PC-3 (cell line): ENCODE results near the gene AKAP17A. TPM values are rescaled to one million over a fixed set of nuclear protein-coding genes. Genes with fewer than 3 reads are reported as not detected.

ENCODE experiments used
- ATAC-seq: fragments of 200-7000 bp; cut with Tn5 transposase; 2 replicates; pipeline ENCODE4 v1.9.1; 2020; ENCODE audit warnings: mild to moderate bottlenecking, moderate library complexity
- Bru-seq: library from RNA; stranded (reverse); fragments of 400-500 nt; gene quantifications from one replicate; lab custom pipeline; 2021; lab: Mats Ljungman, UMichigan
- BruChase-seq, 2 experiments: library from RNA; stranded (reverse); fragments of 400-500 nt; gene quantifications; one replicate each; lab custom pipeline; 2021; lab: Mats Ljungman, UMichigan
- BruUV-seq: library from RNA; stranded (reverse); fragments of 400-500 nt; replicated peaks from 2 replicates; lab custom pipeline; 2021; lab: Mats Ljungman, UMichigan
- CTCF ChIA-PET: fragments of 300-600 bp; sonication (Branson Sonifier 250); formaldehyde crosslinking; loops from one replicate; lab custom pipeline; 2022; ENCODE audit warnings: antibody characterized with exemption; lab: Charles Lee
- POLR2A ChIA-PET: fragments of 300-600 bp; sonication (Branson Sonifier 250); formaldehyde crosslinking; loops from one replicate; lab custom pipeline; 2022; ENCODE audit warnings: antibody characterized with exemption; ENCODE audit not compliant: unreplicated experiment; lab: Charles Lee
- DNase-seq: peaks from one replicate; pipeline ENCODE4 v3.0.0-alpha.2; 2015
- H2AFZ ChIP-seq: fragments of 300-600 bp; sonication (generic); 2 replicates; pipeline ENCODE4 v1.6.0; 2016; ENCODE audit warnings: antibody characterized with exemption, low read length
- H3F3A ChIP-seq: fragments of 300-600 bp; sonication (generic); one replicate; pipeline ENCODE4 v1.6.0; 2017; ENCODE audit warnings: antibody characterized with exemption, low read length, control low read depth, mild to moderate bottlenecking; ENCODE audit not compliant: unreplicated experiment
- H3K27ac ChIP-seq: fragments of 300-600 bp; sonication (generic); 2 replicates; pipeline ENCODE4 v1.5.1; 2016; ENCODE audit warnings: mild to moderate bottlenecking, low read length
- H3K27me3 ChIP-seq: fragments of 300-600 bp; sonication (generic); 2 replicates; pipeline ENCODE4 v1.6.1; 2016; ENCODE audit warnings: low read length, mixed read lengths
- H3K36me3 ChIP-seq: fragments of 300-600 bp; sonication (generic); 2 replicates; pipeline ENCODE4 v1.6.1; 2016; ENCODE audit warnings: low read depth, mixed run types, low read length, mixed read lengths
- H3K4me1 ChIP-seq: fragments of 300-600 bp; sonication (generic); 2 replicates; pipeline ENCODE4 v1.5.1; 2016; ENCODE audit warnings: low read length; ENCODE audit not compliant: insufficient read depth
- H3K4me2 ChIP-seq: fragments of 300-600 bp; sonication (generic); 2 replicates; pipeline ENCODE4 v1.6.0; 2016; ENCODE audit warnings: low read length
- H3K4me3 ChIP-seq: fragments of 300-600 bp; sonication (generic); 2 replicates; pipeline ENCODE4 v1.5.1; 2016; ENCODE audit warnings: mild to moderate bottlenecking, low read length, mixed read lengths
- H3K79me2 ChIP-seq: fragments of 300-600 bp; sonication (generic); 2 replicates; pipeline ENCODE4 v1.6.1; 2017; ENCODE audit warnings: low read length, mixed read lengths
- H3K9ac ChIP-seq: fragments of 300-600 bp; sonication (generic); 2 replicates; pipeline ENCODE4 v1.6.0; 2016; ENCODE audit warnings: mild to moderate bottlenecking, low read length
- H3K9me2 ChIP-seq: fragments of 300-600 bp; sonication (generic); replicated peaks from 2 replicates; pipeline ENCODE4 v1.6.1; 2016; ENCODE audit warnings: mixed run types, low read length, mixed read lengths
- H3K9me3 ChIP-seq: fragments of 300-600 bp; sonication (generic); 2 replicates; pipeline ENCODE4 v1.6.1; 2016; ENCODE audit warnings: low read length, mixed read lengths
- H4K20me1 ChIP-seq: fragments of 300-600 bp; sonication (generic); 2 replicates; pipeline ENCODE4 v1.6.1; 2016; ENCODE audit warnings: low read length, mixed read lengths
- EZH2 ChIP-seq: fragments of 300-600 bp; sonication (generic); IDR thresholded peaks from one replicate; pipeline ENCODE4 v1.6.1; 2017; ENCODE audit warnings: antibody characterized with exemption, mild to moderate bottlenecking, low read length; ENCODE audit not compliant: unreplicated experiment
- EZH2phosphoT487 ChIP-seq: fragments of 300-600 bp; sonication (generic); IDR thresholded peaks from 2 replicates; pipeline ENCODE4 v1.6.1; 2018; ENCODE audit warnings: mild to moderate bottlenecking, antibody characterized with exemption, low read length, borderline replicate concordance
- intact Hi-C: fragments of 100-400 bp; cut with micrococcal nuclease; formaldehyde crosslinking; loops from 2 replicates; pipeline ENCODE4 v1.9.0; 2023
- long read RNA-seq: library from polyadenylated mRNA; unstranded; transcript quantifications from one replicate; pipeline ENCODE4 v2.0.0, GENCODE V29; 2021; ENCODE audit not compliant: unreplicated experiment
- total RNA-seq: library from RNA; depleted of rRNA; stranded (reverse); fragments of >200 nt; gene quantifications from 2 replicates; pipeline ENCODE4 v1.2.3, GENCODE V29; 2014; rRNA removed
- TF ChIP-seq, protein P1 (sequence below): fragments of 300-600 bp; sonication (generic); conservative IDR thresholded peaks from 2 replicates; pipeline ENCODE4 v1.5.1; 2017; ENCODE audit warnings: antibody characterized with exemption, low read depth, mild to moderate bottlenecking, low read length

AKAP17A gene, protein sequence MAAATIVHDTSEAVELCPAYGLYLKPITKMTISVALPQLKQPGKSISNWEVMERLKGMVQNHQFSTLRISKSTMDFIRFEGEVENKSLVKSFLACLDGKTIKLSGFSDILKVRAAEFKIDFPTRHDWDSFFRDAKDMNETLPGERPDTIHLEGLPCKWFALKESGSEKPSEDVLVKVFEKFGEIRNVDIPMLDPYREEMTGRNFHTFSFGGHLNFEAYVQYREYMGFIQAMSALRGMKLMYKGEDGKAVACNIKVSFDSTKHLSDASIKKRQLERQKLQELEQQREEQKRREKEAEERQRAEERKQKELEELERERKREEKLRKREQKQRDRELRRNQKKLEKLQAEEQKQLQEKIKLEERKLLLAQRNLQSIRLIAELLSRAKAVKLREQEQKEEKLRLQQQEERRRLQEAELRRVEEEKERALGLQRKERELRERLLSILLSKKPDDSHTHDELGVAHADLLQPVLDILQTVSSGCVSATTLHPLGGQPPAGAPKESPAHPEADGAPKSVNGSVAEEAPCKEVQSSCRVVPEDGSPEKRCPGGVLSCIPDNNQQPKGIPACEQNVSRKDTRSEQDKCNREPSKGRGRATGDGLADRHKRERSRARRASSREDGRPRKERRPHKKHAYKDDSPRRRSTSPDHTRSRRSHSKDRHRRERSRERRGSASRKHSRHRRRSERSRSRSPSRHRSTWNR
- total RNA-seq: 36.8 and 41.5 TPM in 2 replicates
- percentile 82 among the genes with signal in this experiment for Bru-seq, nascent RNA
- percentile 90 among the genes with signal in this experiment for BruChase-seq, experiment 1, labeled RNA remaining after a 6-hour chase
- BruChase-seq, experiment 2, labeled RNA remaining after a 2-hour chase: percentile 89 among the genes with signal in this experiment
- long read RNA-seq, transcript AKAP17A-202 (4 exons, 2,187 nt): major isoform, 180 of 606 reads
- long read RNA-seq, transcript AKAP17A-201 (5 exons, 3,204 nt): minor isoform, 164 of 606 reads
- long read RNA-seq, transcript AKAP17A-203 (6 exons, 3,232 nt): minor isoform, 48 of 606 reads
- long read RNA-seq, partial matches to known transcripts: 66 of 606 reads
- long read RNA-seq, other reads (novel, unspliced or antisense): 148 of 606 reads

GRCh38 chrX:1591102-1591862 is at the start of gene AKAP17A:
AKAP17A (plus strand) TSS chrX:1591604; CDS start chrX:1593463, 1,859 bp downstream.
- Histone ChIP-seq H3K9ac (peak within 1 kb of the TSS; percentile 90), H3K4me1 (0 out of 2 replicates have a peak, but pooled peaks cover 4% of the 10 kb centered on the region), H2AFZ (no peak within 1 kb of the TSS), H3K27ac (0 out of 2 replicates have a peak within 1 kb of the TSS, but pooled peaks have one; percentile 18), H3K9me3 (no peaks in the 10 kb centered on the region), H3K9me2 (no peaks in the 10 kb centered on the region), H3F3A (no peaks in the 10 kb centered on the region), H3K27me3 (no peaks in the 10 kb centered on the region), H3K4me3 (peak within 1 kb of the TSS; percentile 87), H3K79me2 (peaks cover 41% of the 10 kb centered on the region), H3K4me2 (peak within 1 kb of the TSS; percentile 93), H4K20me1 (peaks cover 10% of the 10 kb centered on the region; the same call in 1 of the 2 replicates), H3K36me3 (peaks cover 7% of the 10 kb centered on the region; the same call in 1 of the 2 replicates)
- POLR2A ChIA-PET: no interaction called here
- intact Hi-C loops: no loop called here
- CTCF ChIA-PET: no interaction called here
- DNase-seq (peak; percentile 85), ATAC-seq (peak; percentile 88)
- no peak for TF ChIP-seq EZH2phosphoT487
- TF ChIP-seq EZH2: no peak
- TF ChIP-seq, protein P1, sequence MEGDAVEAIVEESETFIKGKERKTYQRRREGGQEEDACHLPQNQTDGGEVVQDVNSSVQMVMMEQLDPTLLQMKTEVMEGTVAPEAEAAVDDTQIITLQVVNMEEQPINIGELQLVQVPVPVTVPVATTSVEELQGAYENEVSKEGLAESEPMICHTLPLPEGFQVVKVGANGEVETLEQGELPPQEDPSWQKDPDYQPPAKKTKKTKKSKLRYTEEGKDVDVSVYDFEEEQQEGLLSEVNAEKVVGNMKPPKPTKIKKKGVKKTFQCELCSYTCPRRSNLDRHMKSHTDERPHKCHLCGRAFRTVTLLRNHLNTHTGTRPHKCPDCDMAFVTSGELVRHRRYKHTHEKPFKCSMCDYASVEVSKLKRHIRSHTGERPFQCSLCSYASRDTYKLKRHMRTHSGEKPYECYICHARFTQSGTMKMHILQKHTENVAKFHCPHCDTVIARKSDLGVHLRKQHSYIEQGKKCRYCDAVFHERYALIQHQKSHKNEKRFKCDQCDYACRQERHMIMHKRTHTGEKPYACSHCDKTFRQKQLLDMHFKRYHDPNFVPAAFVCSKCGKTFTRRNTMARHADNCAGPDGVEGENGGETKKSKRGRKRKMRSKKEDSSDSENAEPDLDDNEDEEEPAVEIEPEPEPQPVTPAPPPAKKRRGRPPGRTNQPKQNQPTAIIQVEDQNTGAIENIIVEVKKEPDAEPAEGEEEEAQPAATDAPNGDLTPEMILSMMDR: no peak
- BruUV-seq: no TSS peak

DNA sequence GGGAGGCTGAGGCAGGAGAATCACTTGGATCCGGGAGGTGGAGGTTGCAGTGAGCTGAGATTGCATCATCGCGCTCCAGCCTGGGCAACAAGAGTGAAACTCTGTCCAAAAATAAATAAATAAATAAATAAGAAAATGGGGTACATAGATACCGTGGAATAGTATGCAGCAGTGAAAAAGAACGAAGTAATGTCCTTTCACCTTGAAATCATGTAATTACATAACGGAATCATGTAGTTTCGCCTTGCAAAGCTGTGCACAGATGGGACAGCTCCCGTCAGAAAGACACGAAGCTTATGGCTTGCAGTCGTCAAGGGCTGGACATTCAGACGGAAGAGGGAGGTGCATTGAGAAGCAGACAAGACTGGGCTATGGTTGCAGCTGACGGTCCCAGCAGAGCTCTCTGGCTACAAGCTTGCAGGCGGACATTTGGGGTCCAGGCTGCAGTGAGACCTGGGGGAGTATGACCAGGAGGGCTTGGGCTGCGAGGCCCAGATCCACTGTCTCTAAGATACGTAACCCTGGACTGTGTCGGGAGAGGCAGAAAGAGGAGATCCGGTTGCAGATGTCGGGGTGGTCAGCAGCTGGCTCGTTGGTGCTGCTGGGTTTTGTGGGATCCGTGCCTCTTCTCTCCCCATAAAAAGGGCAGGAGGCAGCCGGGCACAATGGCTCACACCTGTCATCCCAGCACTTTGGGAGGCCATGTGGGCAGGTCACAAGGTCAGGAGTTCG is 48.2 kb upstream of the AKAP17A start:
- Histone ChIP-seq H2AFZ (no peak overlapping the region), H3K9ac (no peak overlapping the region), H3K9me3 (no peaks in the 10 kb centered on the region), H3K4me1 (no peaks in the 10 kb centered on the region), H3K9me2 (no peaks in the 10 kb centered on the region), H3K79me2 (no peaks in the 10 kb centered on the region), H3K27ac (no peak overlapping the region), H3F3A (no peaks in the 10 kb centered on the region), H3K4me3 (no peak overlapping the region), H3K27me3 (no peaks in the 10 kb centered on the region), H3K4me2 (no peak overlapping the region), H4K20me1 (no peaks in the 10 kb centered on the region), H3K36me3 (no peaks in the 10 kb centered on the region)
- ATAC-seq: no peak
- no peak for TF ChIP-seq EZH2phosphoT487
- TF ChIP-seq, protein P1: no peak
- TF ChIP-seq EZH2: no peak
- BruUV-seq: no TSS peak
- DNase-seq: no peak
- CTCF ChIA-PET: no interaction called here
- intact Hi-C loops: no loop called here
- POLR2A ChIA-PET: no interaction called here
